K562 (cell line): ENCODE measurements around the gene NUSAP1. TPM values are rescaled to one million over a fixed set of nuclear protein-coding genes. Genes with fewer than 3 reads are reported as not detected.

Experiments
- BHLHE40 ChIP-seq: IDR thresholded peaks from 2 replicates; pipeline ENCODE4 v1.6.1; 2011; ENCODE audit warnings: low read length, improper control_type of control experiment
- CHD1 ChIP-seq: fragments of 200-600 bp; sonication (generic); IDR thresholded peaks from one replicate; pipeline ENCODE4 v1.6.1; 2012; ENCODE audit warnings: mild to moderate bottlenecking, moderate library complexity, low read length, inconsistent platforms
- GATA2 ChIP-seq: sonication (generic); formaldehyde crosslinking; IDR thresholded peaks from 2 replicates; pipeline ENCODE4 v1.4.0; 2020; ENCODE audit warnings: mild to moderate bottlenecking, missing genetic modification reagents
- NFRKB ChIP-seq: fragments of 450-650 bp; IDR thresholded peaks from 2 replicates; pipeline ENCODE4 v1.6.1; 2016; ENCODE audit warnings: low read depth
- PHB ChIP-seq: fragments of 250-450 bp; sonication (Bioruptor Pico); IDR thresholded peaks from 2 replicates; pipeline ENCODE4 v1.5.0; 2021
- SMARCC2 ChIP-seq: fragments of 450-650 bp; IDR thresholded peaks from 2 replicates; pipeline ENCODE4 v1.6.1; 2017; ENCODE audit warnings: antibody characterized with exemption, moderate library complexity, mild to moderate bottlenecking, low read depth
- TAF7 ChIP-seq: fragments of 450-650 bp; IDR thresholded peaks from 2 replicates; pipeline ENCODE4 v1.6.1; 2016; ENCODE audit warnings: missing genetic modification characterization, missing compliant biosample characterization
- ZNF143 ChIP-seq: sonication (generic); formaldehyde crosslinking; IDR thresholded peaks from 2 replicates; pipeline ENCODE4 v1.9.0; 2022; ENCODE audit warnings: mild to moderate bottlenecking, missing genetic modification reagents
- ZZZ3 ChIP-seq: fragments of 450-650 bp; IDR thresholded peaks from 2 replicates; pipeline ENCODE4 v1.6.1; 2016; ENCODE audit warnings: antibody characterized with exemption, mild to moderate bottlenecking, moderate library complexity
- polyA plus RNA-seq, 8 experiments: library from polyadenylated mRNA; depleted of rRNA in 4 of 8; stranded (reverse) in 5 of 8; unstranded in 3 of 8; fragments of >200 nt; fragmentation: Nextera tagmentation in 2 of 8; fragmentation: Illumina TruSeq in 1 of 8; extraction: Ambion mirVana in 2 of 8; extraction: Trizol in 1 of 8; gene quantifications; 2 replicates each; pipeline versions ENCODE4 v1.2.1 to v1.2.3, GENCODE V29; 2011 to 2014; ENCODE audit warnings: inconsistent platforms in 1 of 8, missing spikeins in 1 of 8
- total RNA-seq, 7 experiments: library from RNA; depleted of rRNA in 6 of 7; stranded (reverse); fragments of >200 nt in 6 of 7; fragmentation: Illumina TruSeq in 2 of 7; extraction: Trizol in 2 of 7; gene quantifications; 2 replicates each; pipeline versions ENCODE4 v1.2.1 to v1.2.3, GENCODE V29; 2011 to 2021; ENCODE audit warnings: low replicate concordance in 1 of 7
- TF ChIP-seq, protein P1 (sequence below), 2 experiments: fragments of 450-650 bp in 1 of 2; IDR thresholded peaks; 2 replicates each; pipeline ENCODE4 v1.6.1; 2011 to 2017; ENCODE audit warnings: low read depth in 2 of 2, antibody characterized with exemption in 1 of 2, borderline replicate concordance in 1 of 2, low read length in 1 of 2, mild to moderate bottlenecking in 1 of 2, mixed read lengths in 1 of 2; ENCODE audit not compliant: control insufficient read depth in 1 of 2
- TF ChIP-seq, protein P2 (sequence below): fragments of 250-450 bp; sonication (Bioruptor Pico); IDR thresholded peaks from 2 replicates; pipeline ENCODE4 v1.9.0; 2021; ENCODE audit warnings: mild to moderate bottlenecking, inconsistent platforms
- TF ChIP-seq, protein P3 (sequence below): sonication (generic); formaldehyde crosslinking; IDR thresholded peaks from 2 replicates; pipeline ENCODE4 v1.8.1; 2023; ENCODE audit warnings: mild to moderate bottlenecking, missing genetic modification reagents

NUSAP1 gene
- total and polyA plus RNA-seq, 9 of the 15 experiments (the other 6 are each of a cell fraction or from before 2014, with no cell fraction given), result 119 to 266 (median 227) TPM

DNA sequence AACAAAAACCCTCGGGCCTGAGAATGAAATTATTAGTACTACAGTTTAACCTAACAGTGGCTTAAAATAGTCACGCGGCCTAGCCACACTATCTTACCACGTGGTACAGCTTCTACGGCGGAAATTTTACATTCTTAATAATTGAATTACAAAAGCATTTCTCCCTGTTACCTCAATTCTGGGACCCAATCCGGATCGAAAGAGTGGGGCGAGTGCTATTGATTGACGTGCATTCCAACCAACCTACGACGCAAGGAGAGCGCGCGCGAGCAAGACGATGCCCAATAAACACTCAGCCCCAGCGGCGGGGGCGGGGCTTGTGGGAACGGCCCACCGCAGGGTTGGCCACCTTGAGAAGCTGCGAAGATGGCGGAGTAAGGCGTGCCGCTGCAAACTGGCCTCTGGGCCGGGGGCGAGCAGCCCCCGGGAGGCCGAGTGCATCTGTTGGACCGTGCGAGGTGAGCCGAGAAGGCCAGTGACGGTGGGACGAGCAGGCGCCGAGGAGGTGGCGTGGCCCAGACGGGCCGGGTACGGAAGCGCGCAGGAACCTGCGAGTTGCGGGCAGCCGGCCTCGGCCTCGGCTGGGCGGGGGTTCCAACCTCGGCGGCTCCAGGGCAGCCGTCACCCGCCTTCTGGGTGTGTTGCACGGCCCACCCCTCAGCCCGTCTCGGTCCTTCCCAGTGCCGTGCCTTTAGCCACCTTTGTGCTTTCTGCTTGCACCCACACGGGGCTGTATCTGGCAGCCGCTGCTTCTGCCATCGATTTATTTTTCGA, 48.8 kb upstream of the NUSAP1 start (continued):
- TF ChIP-seq, protein P1, sequence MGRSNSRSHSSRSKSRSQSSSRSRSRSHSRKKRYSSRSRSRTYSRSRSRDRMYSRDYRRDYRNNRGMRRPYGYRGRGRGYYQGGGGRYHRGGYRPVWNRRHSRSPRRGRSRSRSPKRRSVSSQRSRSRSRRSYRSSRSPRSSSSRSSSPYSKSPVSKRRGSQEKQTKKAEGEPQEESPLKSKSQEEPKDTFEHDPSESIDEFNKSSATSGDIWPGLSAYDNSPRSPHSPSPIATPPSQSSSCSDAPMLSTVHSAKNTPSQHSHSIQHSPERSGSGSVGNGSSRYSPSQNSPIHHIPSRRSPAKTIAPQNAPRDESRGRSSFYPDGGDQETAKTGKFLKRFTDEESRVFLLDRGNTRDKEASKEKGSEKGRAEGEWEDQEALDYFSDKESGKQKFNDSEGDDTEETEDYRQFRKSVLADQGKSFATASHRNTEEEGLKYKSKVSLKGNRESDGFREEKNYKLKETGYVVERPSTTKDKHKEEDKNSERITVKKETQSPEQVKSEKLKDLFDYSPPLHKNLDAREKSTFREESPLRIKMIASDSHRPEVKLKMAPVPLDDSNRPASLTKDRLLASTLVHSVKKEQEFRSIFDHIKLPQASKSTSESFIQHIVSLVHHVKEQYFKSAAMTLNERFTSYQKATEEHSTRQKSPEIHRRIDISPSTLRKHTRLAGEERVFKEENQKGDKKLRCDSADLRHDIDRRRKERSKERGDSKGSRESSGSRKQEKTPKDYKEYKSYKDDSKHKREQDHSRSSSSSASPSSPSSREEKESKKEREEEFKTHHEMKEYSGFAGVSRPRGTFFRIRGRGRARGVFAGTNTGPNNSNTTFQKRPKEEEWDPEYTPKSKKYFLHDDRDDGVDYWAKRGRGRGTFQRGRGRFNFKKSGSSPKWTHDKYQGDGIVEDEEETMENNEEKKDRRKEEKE (IDR thresholded peaks at IDR 0.05; ENCODE audit: borderline replicate concordance in 1 of 2, control insufficient read depth in 1 of 2, low read depth in 2 of 2, low read length in 1 of 2), result no peak
- TF ChIP-seq CHD1, result peak; percentile 94
- peak; percentile 23; the same call in 1 of the 2 replicates for TF ChIP-seq ZZZ3
- TF ChIP-seq GATA2, result no peak
- TF ChIP-seq BHLHE40, result no peak
- no peak for TF ChIP-seq SMARCC2
- peak; percentile 93 for TF ChIP-seq NFRKB
- peak; percentile 97 for TF ChIP-seq TAF7 (tag)
- TF ChIP-seq, protein P2, sequence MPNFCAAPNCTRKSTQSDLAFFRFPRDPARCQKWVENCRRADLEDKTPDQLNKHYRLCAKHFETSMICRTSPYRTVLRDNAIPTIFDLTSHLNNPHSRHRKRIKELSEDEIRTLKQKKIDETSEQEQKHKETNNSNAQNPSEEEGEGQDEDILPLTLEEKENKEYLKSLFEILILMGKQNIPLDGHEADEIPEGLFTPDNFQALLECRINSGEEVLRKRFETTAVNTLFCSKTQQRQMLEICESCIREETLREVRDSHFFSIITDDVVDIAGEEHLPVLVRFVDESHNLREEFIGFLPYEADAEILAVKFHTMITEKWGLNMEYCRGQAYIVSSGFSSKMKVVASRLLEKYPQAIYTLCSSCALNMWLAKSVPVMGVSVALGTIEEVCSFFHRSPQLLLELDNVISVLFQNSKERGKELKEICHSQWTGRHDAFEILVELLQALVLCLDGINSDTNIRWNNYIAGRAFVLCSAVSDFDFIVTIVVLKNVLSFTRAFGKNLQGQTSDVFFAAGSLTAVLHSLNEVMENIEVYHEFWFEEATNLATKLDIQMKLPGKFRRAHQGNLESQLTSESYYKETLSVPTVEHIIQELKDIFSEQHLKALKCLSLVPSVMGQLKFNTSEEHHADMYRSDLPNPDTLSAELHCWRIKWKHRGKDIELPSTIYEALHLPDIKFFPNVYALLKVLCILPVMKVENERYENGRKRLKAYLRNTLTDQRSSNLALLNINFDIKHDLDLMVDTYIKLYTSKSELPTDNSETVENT, result peak; percentile 94
- TF ChIP-seq, protein P3, sequence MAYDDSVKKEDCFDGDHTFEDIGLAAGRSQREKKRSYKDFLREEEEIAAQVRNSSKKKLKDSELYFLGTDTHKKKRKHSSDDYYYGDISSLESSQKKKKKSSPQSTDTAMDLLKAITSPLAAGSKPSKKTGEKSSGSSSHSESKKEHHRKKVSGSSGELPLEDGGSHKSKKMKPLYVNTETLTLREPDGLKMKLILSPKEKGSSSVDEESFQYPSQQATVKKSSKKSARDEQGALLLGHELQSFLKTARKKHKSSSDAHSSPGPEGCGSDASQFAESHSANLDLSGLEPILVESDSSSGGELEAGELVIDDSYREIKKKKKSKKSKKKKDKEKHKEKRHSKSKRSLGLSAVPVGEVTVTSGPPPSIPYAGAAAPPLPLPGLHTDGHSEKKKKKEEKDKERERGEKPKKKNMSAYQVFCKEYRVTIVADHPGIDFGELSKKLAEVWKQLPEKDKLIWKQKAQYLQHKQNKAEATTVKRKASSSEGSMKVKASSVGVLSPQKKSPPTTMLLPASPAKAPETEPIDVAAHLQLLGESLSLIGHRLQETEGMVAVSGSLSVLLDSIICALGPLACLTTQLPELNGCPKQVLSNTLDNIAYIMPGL (CRISPR knock-in tag), result peak; percentile 60
- no peak for TF ChIP-seq ZNF143 (CRISPR knock-in tag)
- peak; percentile 80; the same call in 1 of the 2 replicates for TF ChIP-seq PHB (CRISPR knock-in tag)
